ENCODE data around the gene PLXNA2. TPM values are rescaled to one million over a fixed set of nuclear protein-coding genes. Genes with fewer than 3 reads are reported as not detected.
A peak's percentile ranks its signal among the peaks of the same experiment; 100 is the strongest.

PLXNA2 gene
- total and polyA plus RNA-seq, 2 donors (not counting 3 experiments of a cell fraction or from before 2014, with no cell fraction given) = 42.6 to 229 TPM

GRCh38 chr1:208024406-208024805 is 219.8 kb downstream of the PLXNA2 start:
- Histone ChIP-seq H3K4me1 (ENCODE audit: control insufficient read depth, extremely low read depth, insufficient read depth, low read length) (peaks cover 5% of the 10 kb centered on the region), H3K9ac (replicated peaks; ENCODE audit: extremely low read depth, insufficient read depth, low read length) (no peak overlapping the region), H4K20me1 (replicated peaks; ENCODE audit: control insufficient read depth, extremely low read depth, insufficient read depth, low read length) (no peaks in the 10 kb centered on the region), H3K27me3 (ENCODE audit: control insufficient read depth in 2 of 2, insufficient read depth in 2 of 2, low read length in 2 of 2) (no peaks in the 10 kb centered on the region), H3K9me3 (replicated peaks; ENCODE audit: control insufficient read depth, insufficient read depth, low read length) (no peaks in the 10 kb centered on the region), H3K27ac (ENCODE audit: insufficient read depth, low read depth, low read length) (no peak overlapping the region), H3K9me1 (replicated peaks; ENCODE audit: control insufficient read depth, extremely low read depth, insufficient read depth, low read length) (no peaks in the 10 kb centered on the region), H3K36me3 (ENCODE audit: control insufficient read depth in 2 of 2, extremely low read depth in 1 of 2, insufficient read depth in 2 of 2, low read length in 2 of 2) (peaks cover 14 to 32% of the 10 kb centered on the region in 2 experiments), H3K4me2 (ENCODE audit: insufficient read depth, low read length) (no peak overlapping the region), H3K79me2 (ENCODE audit: control insufficient read depth, insufficient read depth, low read length) (no peaks in the 10 kb centered on the region), H2AFZ (ENCODE audit: low read depth, low read length) (no peak overlapping the region), H3K4me3 (replicated peaks in 1 of 3; ENCODE audit: insufficient read depth in 1 of 3, low read depth in 1 of 3, low read length in 3 of 3) (no peak overlapping the region)
- DNase-seq (ENCODE audit: low read depth, low spot score) (no peak), FAIRE-seq (no peak)
- no TSS peak for BruUV-seq (replicated peaks)
- dilution Hi-C loops (cut with MboI; ENCODE audit: extremely low pct_ligation_motif_present, low sequenced_read_pairs) (no loop called here), intact Hi-C loops (cut with micrococcal nuclease) (no loop called here)
- TF ChIP-seq POLR2AphosphoS5 (IDR thresholded peaks at IDR 0.05; ENCODE audit: insufficient read depth, low read depth, low read length) (peak; percentile 4), GATA2 (IDR thresholded peaks at IDR 0.05; ENCODE audit: insufficient read depth, insufficient read length, low read depth, low read length) (no peak), POLR2A (IDR thresholded peaks at IDR 0.05; ENCODE audit: low read depth, low read length) (peak; percentile 15), EZH2 (IDR thresholded peaks at IDR 0.05; ENCODE audit: borderline replicate concordance, low read depth, low read length, severe bottlenecking) (no peak), FOS (IDR thresholded peaks at IDR 0.05; ENCODE audit: borderline replicate concordance, insufficient read depth, low read length) (no peak), CTCF (IDR thresholded peaks at IDR 0.05; ENCODE audit: extremely low read depth in 1 of 2, insufficient read depth in 1 of 2, low read depth in 1 of 2, low read length in 2 of 2) (no peak), JUN (IDR thresholded peaks at IDR 0.05; ENCODE audit: borderline replicate concordance, insufficient read depth, insufficient read length, low read depth) (no peak), MAX (IDR thresholded peaks at IDR 0.05; ENCODE audit: insufficient read depth, insufficient read length) (no peak), MYC (IDR thresholded peaks at IDR 0.05; ENCODE audit: low read depth, low read length) (no peak)
- ChIA-PET POLR2A (no interaction called here), CTCF (interaction anchor here (1.3 to 13.9 kb wide), 5 partner anchors 17 to 218 kb away, joined by 4 to 289 read pairs (median 6); partner anchors contain the start of gene PLXNA2)
